ENCODE results near the gene PKP1.

The PKP1 gene

DNA sequence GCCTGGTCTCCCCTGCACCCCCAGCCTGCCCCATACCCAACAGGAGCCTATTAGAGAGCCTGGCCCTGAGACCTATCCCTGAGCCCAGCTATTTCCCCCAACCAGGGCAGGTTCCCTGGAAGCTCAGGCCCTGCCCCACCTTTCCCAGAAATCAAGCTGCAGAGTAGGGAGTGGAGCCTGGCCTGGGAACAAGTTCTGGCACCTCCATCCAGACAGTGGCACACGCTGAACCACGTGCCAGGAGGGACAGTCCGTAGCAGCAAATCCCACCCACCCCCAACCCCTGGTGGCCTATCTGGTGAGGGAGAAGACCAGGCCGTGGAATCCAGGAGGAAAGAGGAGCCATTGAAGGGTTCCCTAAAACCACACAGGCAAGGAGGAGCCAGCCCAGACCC, 71.6 kb downstream of the PKP1 start:
- Histone ChIP-seq H3K4me2 (ENCODE audit: insufficient read depth, low read length, poor library complexity, severe bottlenecking) (no peak overlapping the region), H3K36me3 (replicated peaks in 1 of 2; ENCODE audit: control insufficient read depth in 2 of 2, insufficient read depth in 2 of 2, low read length in 2 of 2) (no peaks in the 10 kb centered on the region), H2BK5ac (ENCODE audit: low read length) (no peak overlapping the region), H3K27me3 (ENCODE audit: control insufficient read depth in 3 of 3, insufficient read depth in 3 of 3, low read depth in 1 of 3, low read length in 3 of 3) (peaks cover 0 to 11% (median 0%) of the 10 kb centered on the region in 3 experiments), H2BK15ac (ENCODE audit: low read length) (no peak overlapping the region), H3K4me3 (ENCODE audit: low read length in 2 of 2) (no peak overlapping the region), H3K9me3 (replicated peaks in 1 of 2; ENCODE audit: control insufficient read depth in 2 of 2, insufficient read depth in 1 of 2, low read depth in 1 of 2, low read length in 2 of 2) (no peaks in the 10 kb centered on the region), H2AFZ (ENCODE audit: low read length) (no peak overlapping the region), H3K23ac (ENCODE audit: low read depth, low read length, poor library complexity) (peak overlapping the region; percentile 67), H2BK12ac (ENCODE audit: low read length) (no peak overlapping the region), H3K9ac (ENCODE audit: low read depth, low read length, poor library complexity) (no peak overlapping the region), H3K18ac (ENCODE audit: low read length) (peak overlapping the region; percentile 18), H2BK120ac (ENCODE audit: low read depth, low read length) (no peak overlapping the region), H3K4ac (ENCODE audit: low read length) (no peak overlapping the region), H4K8ac (ENCODE audit: low read depth, low read length) (no peak overlapping the region), H4K91ac (ENCODE audit: low read depth, low read length, poor library complexity) (no peak overlapping the region), H2AK5ac (ENCODE audit: low read depth, low read length) (peak overlapping the region; percentile 78), H3K79me1 (ENCODE audit: low read depth, low read length) (no peaks in the 10 kb centered on the region), H3K4me1 (ENCODE audit: control insufficient read depth in 2 of 2, insufficient read depth in 1 of 2, low read depth in 1 of 2, low read length in 2 of 2) (peaks cover 0 to 9% of the 10 kb centered on the region in 2 donors), H3K27ac (replicated peaks; ENCODE audit: low read length) (no peak overlapping the region), H3K14ac (ENCODE audit: low read length) (no peak overlapping the region)
- no CpG with 5 or more reads among the region's 4 CpGs for WGBS, 2 donors (ENCODE audit: extremely low coverage in 2 of 2, insufficient read length in 2 of 2, insufficient replicate concordance in 1 of 2)
- DNase-seq (ENCODE audit: low spot score) = no peak

DNA sequence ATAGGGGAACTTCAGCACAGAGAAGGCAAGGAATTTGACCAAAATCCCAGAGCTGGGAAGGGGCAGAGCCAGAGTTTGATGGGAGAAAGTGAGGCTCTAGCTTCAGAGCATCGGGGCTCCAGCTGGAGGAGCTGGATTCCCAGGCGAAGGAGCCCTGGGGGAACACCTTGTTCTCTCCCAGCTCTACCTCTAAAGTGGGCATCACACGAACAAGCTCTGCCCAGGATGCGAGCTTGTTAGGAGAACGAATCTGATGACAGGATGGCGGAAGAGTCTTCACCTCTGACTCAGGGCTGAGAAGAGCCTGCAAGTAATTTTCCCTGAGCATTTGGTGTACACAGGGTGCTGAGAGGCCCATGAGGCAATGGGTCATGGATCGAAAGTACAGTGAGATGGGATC, 72.2 kb downstream of the PKP1 start:
- H2BK15ac ChIP-seq (ENCODE audit: low read length) = peak overlapping the region; percentile 20
- no peak overlapping the region for H2BK5ac ChIP-seq (ENCODE audit: low read length)
- no peak overlapping the region for H4K91ac ChIP-seq (ENCODE audit: low read depth, low read length, poor library complexity)
- peaks cover 0 to 9% of the 10 kb centered on the region in 2 donors for H3K4me1 ChIP-seq (ENCODE audit: control insufficient read depth in 2 of 2, insufficient read depth in 1 of 2, low read depth in 1 of 2, low read length in 2 of 2)
- H2BK12ac ChIP-seq (ENCODE audit: low read length) = no peak overlapping the region
- H2BK120ac ChIP-seq (ENCODE audit: low read depth, low read length) = no peak overlapping the region
- H3K4me3 ChIP-seq (ENCODE audit: low read length in 2 of 2) = no peak overlapping the region
- H3K79me1 ChIP-seq (ENCODE audit: low read depth, low read length) = no peaks in the 10 kb centered on the region
- H3K27ac ChIP-seq (replicated peaks; ENCODE audit: low read length) = no peak overlapping the region
- no peak overlapping the region for H3K4ac ChIP-seq (ENCODE audit: low read length)
- no peak overlapping the region for H3K14ac ChIP-seq (ENCODE audit: low read length)
- WGBS, 2 donors (ENCODE audit: extremely low coverage in 2 of 2, insufficient read length in 2 of 2, insufficient replicate concordance in 1 of 2) = no CpG with 5 or more reads among the region's 7 CpGs
- H3K36me3 ChIP-seq (replicated peaks in 1 of 2; ENCODE audit: control insufficient read depth in 2 of 2, insufficient read depth in 2 of 2, low read length in 2 of 2) = no peaks in the 10 kb centered on the region
- no peak overlapping the region for H3K4me2 ChIP-seq (ENCODE audit: insufficient read depth, low read length, poor library complexity, severe bottlenecking)
- no peak overlapping the region for H3K9ac ChIP-seq (ENCODE audit: low read depth, low read length, poor library complexity)
- no peak overlapping the region for H3K23ac ChIP-seq (ENCODE audit: low read depth, low read length, poor library complexity)
- H3K27me3 ChIP-seq (ENCODE audit: control insufficient read depth in 3 of 3, insufficient read depth in 3 of 3, low read depth in 1 of 3, low read length in 3 of 3) = peaks cover 0 to 11% (median 0%) of the 10 kb centered on the region in 3 experiments
- H2AK5ac ChIP-seq (ENCODE audit: low read depth, low read length) = no peak overlapping the region
- no peaks in the 10 kb centered on the region for H3K9me3 ChIP-seq (replicated peaks in 1 of 2; ENCODE audit: control insufficient read depth in 2 of 2, insufficient read depth in 1 of 2, low read depth in 1 of 2, low read length in 2 of 2)
- no peak overlapping the region for H4K8ac ChIP-seq (ENCODE audit: low read depth, low read length)
- H2AFZ ChIP-seq (ENCODE audit: low read length) = no peak overlapping the region
- H3K18ac ChIP-seq (ENCODE audit: low read length) = peak overlapping the region; percentile 52
- no peak for DNase-seq (ENCODE audit: low spot score)

DNA sequence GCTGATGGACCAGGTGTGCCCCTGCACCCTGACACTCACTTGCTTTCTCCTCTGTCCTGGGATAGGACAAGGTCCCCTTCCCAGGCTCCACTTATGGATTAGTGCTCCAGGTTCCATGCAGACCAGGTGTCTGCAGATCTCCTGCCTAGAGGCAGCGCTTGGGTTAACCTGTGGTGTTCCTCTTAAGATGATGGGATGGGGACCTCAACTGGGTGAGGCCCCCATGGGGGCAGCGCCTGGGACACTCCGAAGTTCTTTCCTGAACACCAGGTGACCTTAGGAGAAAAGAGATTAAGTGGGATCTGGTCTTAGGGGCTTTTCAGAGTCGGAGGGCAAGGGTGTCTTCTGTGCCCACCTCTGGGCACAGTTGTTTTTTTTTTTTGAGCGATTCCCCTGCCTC, 72.9 kb downstream of the PKP1 start:
- no peak overlapping the region for H4K91ac ChIP-seq (ENCODE audit: low read depth, low read length, poor library complexity)
- H3K79me1 ChIP-seq (ENCODE audit: low read depth, low read length) = peaks cover 1% of the 10 kb centered on the region
- no peak overlapping the region for H2BK5ac ChIP-seq (ENCODE audit: low read length)
- peaks cover 0 to 11% (median 0%) of the 10 kb centered on the region in 3 experiments for H3K27me3 ChIP-seq (ENCODE audit: control insufficient read depth in 3 of 3, insufficient read depth in 3 of 3, low read depth in 1 of 3, low read length in 3 of 3)
- no peak overlapping the region for H2AK5ac ChIP-seq (ENCODE audit: low read depth, low read length)
- H3K23ac ChIP-seq (ENCODE audit: low read depth, low read length, poor library complexity) = peak overlapping the region; percentile 40
- H3K18ac ChIP-seq (ENCODE audit: low read length) = no peak overlapping the region
- no peak overlapping the region for H3K4me3 ChIP-seq (ENCODE audit: low read length in 2 of 2)
- no peak overlapping the region for H2AFZ ChIP-seq (ENCODE audit: low read length)
- no peaks in the 10 kb centered on the region for H3K9me3 ChIP-seq (replicated peaks in 1 of 2; ENCODE audit: control insufficient read depth in 2 of 2, insufficient read depth in 1 of 2, low read depth in 1 of 2, low read length in 2 of 2)
- H3K4me2 ChIP-seq (ENCODE audit: insufficient read depth, low read length, poor library complexity, severe bottlenecking) = no peak overlapping the region
- no peaks in the 10 kb centered on the region for H3K36me3 ChIP-seq (replicated peaks in 1 of 2; ENCODE audit: control insufficient read depth in 2 of 2, insufficient read depth in 2 of 2, low read length in 2 of 2)
- no peak overlapping the region for H3K27ac ChIP-seq (replicated peaks; ENCODE audit: low read length)
- H3K4ac ChIP-seq (ENCODE audit: low read length) = no peak overlapping the region
- no peak overlapping the region for H3K14ac ChIP-seq (ENCODE audit: low read length)
- DNase-seq (ENCODE audit: low spot score) = no peak
- no peak overlapping the region for H4K8ac ChIP-seq (ENCODE audit: low read depth, low read length)
- H2BK12ac ChIP-seq (ENCODE audit: low read length) = no peak overlapping the region
- no peak overlapping the region for H2BK15ac ChIP-seq (ENCODE audit: low read length)
- H2BK120ac ChIP-seq (ENCODE audit: low read depth, low read length) = no peak overlapping the region
- WGBS, 2 donors (ENCODE audit: extremely low coverage in 2 of 2, insufficient read length in 2 of 2, insufficient replicate concordance in 1 of 2) = no CpG with 5 or more reads among the region's 5 CpGs
- H3K9ac ChIP-seq (ENCODE audit: low read depth, low read length, poor library complexity) = no peak overlapping the region
- peaks cover 0 to 9% of the 10 kb centered on the region in 2 donors for H3K4me1 ChIP-seq (ENCODE audit: control insufficient read depth in 2 of 2, insufficient read depth in 1 of 2, low read depth in 1 of 2, low read length in 2 of 2)

DNA sequence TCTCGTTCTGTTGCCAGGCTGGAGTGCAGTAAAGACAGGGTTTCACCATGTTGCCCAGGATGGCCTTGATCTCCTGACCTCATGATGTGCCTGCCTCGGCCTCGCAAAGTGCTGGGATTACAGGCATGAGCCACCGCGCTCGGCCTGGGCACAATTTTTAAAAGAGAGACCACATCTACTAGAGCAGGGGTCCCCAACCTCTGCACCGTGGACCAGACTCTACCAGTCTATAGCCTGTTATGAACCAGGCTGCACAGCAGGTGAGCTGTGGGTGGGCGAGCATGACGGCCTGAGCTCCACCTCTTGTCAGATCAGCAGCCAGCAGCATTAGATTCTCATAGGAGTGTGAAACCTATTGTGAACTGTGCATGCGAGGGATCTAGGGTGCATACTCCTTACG, 73.4 kb downstream of the PKP1 start:
- H2AFZ ChIP-seq (ENCODE audit: low read length) = no peak overlapping the region
- no peak overlapping the region for H4K91ac ChIP-seq (ENCODE audit: low read depth, low read length, poor library complexity)
- H3K9ac ChIP-seq (ENCODE audit: low read depth, low read length, poor library complexity) = no peak overlapping the region
- peaks cover 0 to 11% (median 0%) of the 10 kb centered on the region in 3 experiments for H3K27me3 ChIP-seq (ENCODE audit: control insufficient read depth in 3 of 3, insufficient read depth in 3 of 3, low read depth in 1 of 3, low read length in 3 of 3)
- no peak overlapping the region for H3K27ac ChIP-seq (replicated peaks; ENCODE audit: low read length)
- H3K36me3 ChIP-seq (replicated peaks in 1 of 2; ENCODE audit: control insufficient read depth in 2 of 2, insufficient read depth in 2 of 2, low read length in 2 of 2) = no peaks in the 10 kb centered on the region
- H3K4ac ChIP-seq (ENCODE audit: low read length) = no peak overlapping the region
- H3K4me2 ChIP-seq (ENCODE audit: insufficient read depth, low read length, poor library complexity, severe bottlenecking) = no peak overlapping the region
- no CpG with 5 or more reads among the region's 11 CpGs for whole genome bisulfite sequencing, 2 donors (ENCODE audit: extremely low coverage in 2 of 2, insufficient read length in 2 of 2, insufficient replicate concordance in 1 of 2)
- H4K8ac ChIP-seq (ENCODE audit: low read depth, low read length) = no peak overlapping the region
- no peak overlapping the region for H2BK12ac ChIP-seq (ENCODE audit: low read length)
- H3K9me3 ChIP-seq (replicated peaks in 1 of 2; ENCODE audit: control insufficient read depth in 2 of 2, insufficient read depth in 1 of 2, low read depth in 1 of 2, low read length in 2 of 2) = no peaks in the 10 kb centered on the region
- no peak for DNase-seq (ENCODE audit: low spot score)
- H2BK15ac ChIP-seq (ENCODE audit: low read length) = no peak overlapping the region
- H3K4me3 ChIP-seq (ENCODE audit: low read length in 2 of 2) = no peak overlapping the region
- H2AK5ac ChIP-seq (ENCODE audit: low read depth, low read length) = peak overlapping the region; percentile 17
- H3K23ac ChIP-seq (ENCODE audit: low read depth, low read length, poor library complexity) = no peak overlapping the region
- no peak overlapping the region for H2BK120ac ChIP-seq (ENCODE audit: low read depth, low read length)
- peaks cover 4% of the 10 kb centered on the region for H3K79me1 ChIP-seq (ENCODE audit: low read depth, low read length)
- H3K4me1 ChIP-seq (ENCODE audit: control insufficient read depth in 2 of 2, insufficient read depth in 1 of 2, low read depth in 1 of 2, low read length in 2 of 2) = peaks cover 0 to 9% of the 10 kb centered on the region in 2 donors
- no peak overlapping the region for H2BK5ac ChIP-seq (ENCODE audit: low read length)
- H3K14ac ChIP-seq (ENCODE audit: low read length) = no peak overlapping the region
- peak overlapping the region; percentile 18 for H3K18ac ChIP-seq (ENCODE audit: low read length)
